Kasumi-1 (cell line): ENCODE results near the gene WRNIP1.
A peak's percentile ranks its signal among the peaks of the same experiment; 100 is the strongest.

Experiments
- DNase-seq, 2 experiments: peaks; one replicate each; lab custom pipeline; 2025; lab: John Stamatoyannopoulos, UW

The WRNIP1 gene

GRCh38 chr6:2807342-2808090, 42.3 kb downstream of the WRNIP1 start:
- no peak for DNase-seq

GRCh38 chr6:2809015-2809414, 43.8 kb downstream of the WRNIP1 start:
- no peak for DNase-seq

GRCh38 chr6:2810092-2810671, 45.0 kb downstream of the WRNIP1 start:
- no peak for DNase-seq

- no peak for DNase-seq
These were observed 47.5 kb downstream of the WRNIP1 start for GRCh38 chr6:2812695-2813094.

GRCh38 chr6:2816158-2816557, 51.0 kb downstream of the WRNIP1 start:
- DNase-seq: no peak

GRCh38 chr6:2817903-2818443, 52.8 kb downstream of the WRNIP1 start:
- DNase-seq: no peak

- DNase-seq: peak in 1 of 2 experiments; percentile 29
These were observed 53.4 kb downstream of the WRNIP1 start for GRCh38 chr6:2818593-2818992.

- no peak for DNase-seq
These were observed 53.9 kb downstream of the WRNIP1 start for GRCh38 chr6:2819115-2819514.

- DNase-seq: peak; percentile 85 to 89
These were observed 54.8 kb downstream of the WRNIP1 start for GRCh38 chr6:2819978-2820377.

GRCh38 chr6:2820415-2820814, 55.2 kb downstream of the WRNIP1 start:
- peak; percentile 92 to 93 for DNase-seq

GRCh38 chr6:2821554-2821953, 56.4 kb downstream of the WRNIP1 start:
- no peak for DNase-seq

- DNase-seq: no peak
These were observed 58.1 kb downstream of the WRNIP1 start for GRCh38 chr6:2823104-2823850.

GRCh38 chr6:2826131-2826530, 60.9 kb downstream of the WRNIP1 start:
- DNase-seq: no peak

GRCh38 chr6:2827142-2827541, 61.9 kb downstream of the WRNIP1 start:
- no peak for DNase-seq

GRCh38 chr6:2828629-2829028, 63.4 kb downstream of the WRNIP1 start:
- no peak for DNase-seq

GRCh38 chr6:2829253-2829652, 64.1 kb downstream of the WRNIP1 start:
- DNase-seq: no peak

- no peak for DNase-seq
These were observed 65.0 kb downstream of the WRNIP1 start for GRCh38 chr6:2830183-2830582.

- peak in 1 of 2 experiments; percentile 19 for DNase-seq
These were observed 66.2 kb downstream of the WRNIP1 start for GRCh38 chr6:2831392-2831791.

- DNase-seq: no peak
These were observed 69.1 kb downstream of the WRNIP1 start for GRCh38 chr6:2834262-2834661.
